Panc1 (cell line): ENCODE measurements around the gene LPA.

Experiments used
- SIN3A ChIP-seq: IDR thresholded peaks from 2 replicates; pipeline ENCODE4 v1.6.1; 2012; ENCODE audit warnings: low read depth, mild to moderate bottlenecking, low read length, moderate library complexity, borderline replicate concordance; ENCODE audit not compliant: insufficient read depth
- TF ChIP-seq, protein P1 (sequence below): fragments of 450-650 bp; IDR thresholded peaks from 2 replicates; pipeline ENCODE4 v1.5.1; 2017; ENCODE audit warnings: mild to moderate bottlenecking

- TF ChIP-seq, protein P1, sequence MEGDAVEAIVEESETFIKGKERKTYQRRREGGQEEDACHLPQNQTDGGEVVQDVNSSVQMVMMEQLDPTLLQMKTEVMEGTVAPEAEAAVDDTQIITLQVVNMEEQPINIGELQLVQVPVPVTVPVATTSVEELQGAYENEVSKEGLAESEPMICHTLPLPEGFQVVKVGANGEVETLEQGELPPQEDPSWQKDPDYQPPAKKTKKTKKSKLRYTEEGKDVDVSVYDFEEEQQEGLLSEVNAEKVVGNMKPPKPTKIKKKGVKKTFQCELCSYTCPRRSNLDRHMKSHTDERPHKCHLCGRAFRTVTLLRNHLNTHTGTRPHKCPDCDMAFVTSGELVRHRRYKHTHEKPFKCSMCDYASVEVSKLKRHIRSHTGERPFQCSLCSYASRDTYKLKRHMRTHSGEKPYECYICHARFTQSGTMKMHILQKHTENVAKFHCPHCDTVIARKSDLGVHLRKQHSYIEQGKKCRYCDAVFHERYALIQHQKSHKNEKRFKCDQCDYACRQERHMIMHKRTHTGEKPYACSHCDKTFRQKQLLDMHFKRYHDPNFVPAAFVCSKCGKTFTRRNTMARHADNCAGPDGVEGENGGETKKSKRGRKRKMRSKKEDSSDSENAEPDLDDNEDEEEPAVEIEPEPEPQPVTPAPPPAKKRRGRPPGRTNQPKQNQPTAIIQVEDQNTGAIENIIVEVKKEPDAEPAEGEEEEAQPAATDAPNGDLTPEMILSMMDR = no peak
- no peak for TF ChIP-seq SIN3A
These were observed 158.1 kb downstream of the LPA start for GRCh38 chr6:160505970-160506369.
